Spleen (tissue), 7 donors: ENCODE data around the gene PGLYRP1.

Experiments
- CTCF ChIP-seq, 11 experiments: fragments of 200-600 bp in 7 of 11; fragments of 450-650 bp in 4 of 11; sonication (generic) in 4 of 11; IDR thresholded peaks in 8 of 11; conservative IDR thresholded peaks in 3 of 11; 1 replicate in 7 of 11; 2 replicates in 4 of 11; pipeline versions ENCODE4 v1.4.0 to v1.8.0; 2016 to 2021; ENCODE audit warnings: antibody characterized with exemption in 11 of 11, inconsistent platforms in 4 of 11, mild to moderate bottlenecking in 1 of 11
- POLR2AphosphoS5 ChIP-seq, 3 donors: sonication (generic); formaldehyde crosslinking; IDR thresholded peaks; one replicate each; pipeline ENCODE4 v1.5.1; 2017; ENCODE audit warnings: antibody characterized with exemption in 3 of 3
- donor health status: DM: no; HTN: no; CAD: no; lungs with moderate emphysema.
- donor health status: DM: no; HTN: no; CAD: no.
- donor health status: DM: no; HTN: no; CAD: no.

GRCh38 chr19:46063201-46063600 is 40.3 kb upstream of the PGLYRP1 start:
- TF ChIP-seq CTCF (IDR thresholded peaks at IDR 0.05 in 8 of 11, conservative IDR thresholded peaks at IDR 0.05 in 3 of 11) (no peak), POLR2AphosphoS5 (IDR thresholded peaks at IDR 0.05) (no peak)
